Astrocyte (in vitro differentiated cells and primary cell): ENCODE results near the gene DSG1. TPM values are rescaled to one million over a fixed set of nuclear protein-coding genes. Genes with fewer than 3 reads are reported as not detected.
"Not testable (repeated sequence)": the region's sequence is repeated elsewhere in the genome, so short reads cannot be mapped to it uniquely, and the experiment has no call there.

Source experiments
- DNase-seq: peaks from one replicate; pipeline ENCODE4 v3.0.0-alpha.2; 2010; ENCODE audit warnings: low read depth
- FAIRE-seq: peaks from 2 replicates; lab custom pipeline; 2011; peaks lifted over from hg19 to GRCh38; lab: Jason Lieb, UNC
- H2AFZ ChIP-seq: 2 replicates; pipeline ENCODE4 v1.6.0; 2012; ENCODE audit warnings: low read depth, low read length, inconsistent platforms
- H3K27ac ChIP-seq: 2 replicates; pipeline ENCODE4 v1.5.1; 2011; ENCODE audit warnings: low read depth, low read length, inconsistent platforms
- H3K27me3 ChIP-seq: 2 replicates; pipeline ENCODE4 v1.6.0; 2011; ENCODE audit warnings: low read length, inconsistent platforms; ENCODE audit not compliant: insufficient read depth
- H3K36me3 ChIP-seq: 2 replicates; pipeline ENCODE4 v1.5.1; 2011; ENCODE audit warnings: low read length, inconsistent platforms; ENCODE audit not compliant: insufficient read depth
- H3K4me1 ChIP-seq: 2 replicates; pipeline ENCODE4 v1.5.1; 2011; ENCODE audit warnings: low read length, inconsistent platforms; ENCODE audit not compliant: insufficient read depth
- H3K4me2 ChIP-seq: 2 replicates; pipeline ENCODE4 v1.6.0; 2012; ENCODE audit warnings: low read length, inconsistent platforms
- H3K4me3 ChIP-seq: 2 replicates; pipeline ENCODE4 v1.5.1; 2011; ENCODE audit warnings: low read depth, mild to moderate bottlenecking, low read length, inconsistent platforms; ENCODE audit not compliant: insufficient read depth
- H3K79me2 ChIP-seq: 2 replicates; pipeline ENCODE4 v1.6.0; 2012; ENCODE audit warnings: mild to moderate bottlenecking, low read length, inconsistent platforms; ENCODE audit not compliant: insufficient read depth
- H3K9ac ChIP-seq: 2 replicates; pipeline ENCODE4 v1.6.0; 2012; ENCODE audit warnings: mild to moderate bottlenecking, low read length, inconsistent platforms
- H3K9me3 ChIP-seq: 2 replicates; pipeline ENCODE4 v1.5.1; 2012; ENCODE audit warnings: low read depth, mild to moderate bottlenecking, low read length, inconsistent platforms; ENCODE audit not compliant: insufficient read depth
- H4K20me1 ChIP-seq: 2 replicates; pipeline ENCODE4 v1.6.0; 2012; ENCODE audit warnings: low read length, inconsistent platforms; ENCODE audit not compliant: insufficient read depth
- H3K27ac Mint-ChIP-seq: one replicate; pipeline ENCODE4 v1.8.0; 2021; ENCODE audit warnings: mild to moderate bottlenecking, mixed read lengths; ENCODE audit not compliant: unreplicated experiment
- H3K27me3 Mint-ChIP-seq: one replicate; pipeline ENCODE4 v1.8.0; 2021; ENCODE audit warnings: low read depth, mixed read lengths; ENCODE audit not compliant: unreplicated experiment
- H3K36me3 Mint-ChIP-seq: one replicate; pipeline ENCODE4 v1.8.0; 2021; ENCODE audit warnings: low read depth, mixed read lengths; ENCODE audit not compliant: unreplicated experiment
- H3K4me1 Mint-ChIP-seq: one replicate; pipeline ENCODE4 v1.8.0; 2021; ENCODE audit warnings: low read depth, mixed read lengths; ENCODE audit not compliant: unreplicated experiment
- H3K4me3 Mint-ChIP-seq: one replicate; pipeline ENCODE4 v1.8.0; 2021; ENCODE audit warnings: mild to moderate bottlenecking, moderate library complexity, mixed read lengths; ENCODE audit not compliant: unreplicated experiment
- H3K9me3 Mint-ChIP-seq: one replicate; pipeline ENCODE4 v1.8.0; 2021; ENCODE audit warnings: mild to moderate bottlenecking, mixed read lengths; ENCODE audit not compliant: unreplicated experiment
- EZH2 ChIP-seq: IDR thresholded peaks from 2 replicates; pipeline ENCODE4 v1.6.1; 2012; ENCODE audit warnings: mild to moderate bottlenecking, low read length, inconsistent platforms; ENCODE audit not compliant: insufficient read depth
- total RNA-seq: library from RNA; stranded (reverse); gene quantifications from 2 replicates; pipeline ENCODE4 v1.2.1, GENCODE V29; 2021
- TF ChIP-seq, protein P1 (sequence below): IDR thresholded peaks from 2 replicates; pipeline ENCODE4 v1.5.1; 2011; ENCODE audit warnings: low read depth, mild to moderate bottlenecking, inconsistent platforms, low read length, moderate library complexity; ENCODE audit not compliant: insufficient read depth

DSG1 gene
- total RNA-seq, 1 donor from 2014 or later, result 0.05 TPM

DNA sequence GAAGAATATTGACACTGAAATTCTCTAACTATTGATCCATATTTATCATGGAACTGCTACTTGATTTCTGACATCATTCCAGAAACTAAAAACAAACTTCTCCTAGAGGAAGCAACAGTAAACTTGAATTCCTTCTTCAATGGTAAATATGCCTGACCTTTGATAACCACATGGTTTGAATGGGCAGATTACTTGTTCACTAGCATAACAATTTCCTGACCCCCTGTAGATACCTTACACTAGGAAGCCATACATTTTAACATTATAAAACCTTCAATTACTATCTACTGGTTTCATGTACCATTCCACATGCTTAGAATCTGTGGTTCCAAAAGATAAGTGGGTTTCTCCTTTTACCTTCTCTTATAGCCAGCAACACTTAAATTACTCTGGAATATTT, 36.5 kb upstream of the DSG1 start:
- H3K36me3 Mint-ChIP-seq, result no peaks in the 10 kb centered on the region
- Histone ChIP-seq H3K79me2 (no peaks in the 10 kb centered on the region), H3K9me3 (no peaks in the 10 kb centered on the region), H3K4me2 (no peak overlapping the region), H3K4me3 (no peak overlapping the region), H3K4me1 (no peaks in the 10 kb centered on the region), H3K36me3 (no peaks in the 10 kb centered on the region), H4K20me1 (no peaks in the 10 kb centered on the region), H3K27me3 (no peaks in the 10 kb centered on the region), H3K27ac (no peak overlapping the region), H2AFZ (no peak overlapping the region), H3K9ac (no peak overlapping the region)
- H3K4me1 Mint-ChIP-seq, result peaks cover 1% of the 10 kb centered on the region
- H3K4me3 Mint-ChIP-seq, result no peak overlapping the region
- H3K27ac Mint-ChIP-seq, result no peak overlapping the region
- H3K27me3 Mint-ChIP-seq, result no peaks in the 10 kb centered on the region
- TF ChIP-seq, protein P1, sequence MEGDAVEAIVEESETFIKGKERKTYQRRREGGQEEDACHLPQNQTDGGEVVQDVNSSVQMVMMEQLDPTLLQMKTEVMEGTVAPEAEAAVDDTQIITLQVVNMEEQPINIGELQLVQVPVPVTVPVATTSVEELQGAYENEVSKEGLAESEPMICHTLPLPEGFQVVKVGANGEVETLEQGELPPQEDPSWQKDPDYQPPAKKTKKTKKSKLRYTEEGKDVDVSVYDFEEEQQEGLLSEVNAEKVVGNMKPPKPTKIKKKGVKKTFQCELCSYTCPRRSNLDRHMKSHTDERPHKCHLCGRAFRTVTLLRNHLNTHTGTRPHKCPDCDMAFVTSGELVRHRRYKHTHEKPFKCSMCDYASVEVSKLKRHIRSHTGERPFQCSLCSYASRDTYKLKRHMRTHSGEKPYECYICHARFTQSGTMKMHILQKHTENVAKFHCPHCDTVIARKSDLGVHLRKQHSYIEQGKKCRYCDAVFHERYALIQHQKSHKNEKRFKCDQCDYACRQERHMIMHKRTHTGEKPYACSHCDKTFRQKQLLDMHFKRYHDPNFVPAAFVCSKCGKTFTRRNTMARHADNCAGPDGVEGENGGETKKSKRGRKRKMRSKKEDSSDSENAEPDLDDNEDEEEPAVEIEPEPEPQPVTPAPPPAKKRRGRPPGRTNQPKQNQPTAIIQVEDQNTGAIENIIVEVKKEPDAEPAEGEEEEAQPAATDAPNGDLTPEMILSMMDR, result no peak
- no peak for TF ChIP-seq EZH2
- no peak for DNase-seq
- H3K9me3 Mint-ChIP-seq, result peaks cover 3% of the 10 kb centered on the region
- FAIRE-seq, result no peak

GRCh38 chr18:31289446-31289845, 28.5 kb upstream of the DSG1 start:
- not testable (repeated sequence) for H3K9ac ChIP-seq, H2AFZ ChIP-seq, H3K4me1 ChIP-seq, H3K36me3 Mint-ChIP-seq, H3K4me1 Mint-ChIP-seq, FAIRE-seq, H3K27ac ChIP-seq, H3K9me3 ChIP-seq, H3K4me2 ChIP-seq, H4K20me1 ChIP-seq, H3K4me3 ChIP-seq, DNase-seq, H3K79me2 ChIP-seq, H3K36me3 ChIP-seq, H3K27me3 ChIP-seq, H3K27me3 Mint-ChIP-seq, H3K27ac Mint-ChIP-seq, H3K4me3 Mint-ChIP-seq
- H3K9me3 Mint-ChIP-seq, result peaks cover 16% of the 10 kb centered on the region

- Histone ChIP-seq H3K27me3 (no peaks in the 10 kb centered on the region), H3K4me2 (no peak overlapping the region), H3K9ac (no peak overlapping the region), H3K4me1 (no peaks in the 10 kb centered on the region), H2AFZ (no peak overlapping the region), H3K4me3 (no peak overlapping the region), H4K20me1 (no peaks in the 10 kb centered on the region), H3K36me3 (no peaks in the 10 kb centered on the region), H3K27ac (no peak overlapping the region), H3K9me3 (no peaks in the 10 kb centered on the region), H3K79me2 (no peaks in the 10 kb centered on the region)
- H3K36me3 Mint-ChIP-seq, result peaks cover 4% of the 10 kb centered on the region
- H3K27ac Mint-ChIP-seq, result no peak overlapping the region
- H3K9me3 Mint-ChIP-seq, result peaks cover 13% of the 10 kb centered on the region
- no peak overlapping the region for H3K4me3 Mint-ChIP-seq
- DNase-seq (no peak), FAIRE-seq (no peak)
- no peak for TF ChIP-seq EZH2
- TF ChIP-seq, protein P1, result no peak
- H3K4me1 Mint-ChIP-seq, result no peaks in the 10 kb centered on the region
- H3K27me3 Mint-ChIP-seq, result no peaks in the 10 kb centered on the region
These were observed 26.3 kb upstream of the DSG1 start for GRCh38 chr18:31291688-31292087.
